GM21576 (cell line): ENCODE measurements around the gene CDH23.
"Not testable (repeated sequence)": the region's sequence is repeated elsewhere in the genome, so short reads cannot be mapped to it uniquely, and the experiment has no call there.

Source experiments
- ATAC-seq: cut with Tn5 transposase; IDR thresholded peaks from one replicate; pipeline ENCODE4 v1.9.1; 2021; ENCODE audit warnings: mild to moderate bottlenecking, moderate library complexity; ENCODE audit not compliant: unreplicated experiment

CDH23 gene

GRCh38 chr10:71597821-71598498, 201.2 kb downstream of the CDH23 start:
- no peak for ATAC-seq

DNA sequence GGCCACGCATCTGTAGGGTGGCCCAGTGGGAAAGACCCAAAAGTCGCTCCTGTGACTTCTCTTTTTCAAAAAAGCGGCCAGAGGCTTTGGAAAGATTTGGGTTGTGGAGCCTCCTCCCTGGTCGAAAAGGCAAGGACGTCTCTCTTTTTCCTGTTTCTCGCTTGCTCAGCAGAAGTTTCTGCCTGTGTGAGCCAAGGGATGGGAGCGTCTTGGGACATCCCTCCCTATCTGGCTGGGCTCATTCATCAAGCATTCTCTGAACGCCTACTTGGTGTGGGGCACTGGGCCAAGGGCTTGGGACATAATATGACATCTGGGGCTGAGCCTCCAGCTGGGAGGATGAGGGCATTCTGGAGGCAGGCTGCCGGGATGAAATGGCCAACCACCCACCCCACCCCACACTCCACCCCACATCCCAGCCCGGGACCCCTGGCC, 201.9 kb downstream of the CDH23 start:
- ATAC-seq = no peak

- no peak for ATAC-seq
Measured at GRCh38 chr10:71599518-71599917, 202.8 kb downstream of the CDH23 start.

- ATAC-seq = not testable (repeated sequence)
Measured at GRCh38 chr10:71600242-71600641, 203.5 kb downstream of the CDH23 start.

GRCh38 chr10:71600849-71601248, 204.1 kb downstream of the CDH23 start:
- no peak for ATAC-seq

GRCh38 chr10:71601273-71601672, 204.6 kb downstream of the CDH23 start:
- ATAC-seq = no peak

DNA sequence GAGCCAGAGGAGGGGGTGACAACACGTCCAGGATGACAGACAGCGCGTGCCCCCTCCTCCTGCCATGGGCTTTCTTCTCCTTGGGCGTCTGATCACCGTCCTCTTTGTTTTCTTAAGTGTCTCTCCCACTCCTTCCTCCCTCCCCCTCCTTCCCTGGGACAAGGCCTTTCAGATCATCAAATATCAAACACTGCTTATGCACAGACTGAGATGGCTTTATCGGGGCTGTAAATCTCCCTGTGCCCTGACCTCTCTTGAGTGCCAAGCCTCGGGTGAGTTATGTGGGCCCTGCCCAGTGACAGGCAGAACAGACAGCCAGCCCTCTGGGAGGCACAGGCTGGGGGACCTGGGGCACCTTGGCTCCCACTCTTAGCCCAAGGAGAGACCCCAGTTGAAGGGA, 206.4 kb downstream of the CDH23 start:
- no peak for ATAC-seq

DNA sequence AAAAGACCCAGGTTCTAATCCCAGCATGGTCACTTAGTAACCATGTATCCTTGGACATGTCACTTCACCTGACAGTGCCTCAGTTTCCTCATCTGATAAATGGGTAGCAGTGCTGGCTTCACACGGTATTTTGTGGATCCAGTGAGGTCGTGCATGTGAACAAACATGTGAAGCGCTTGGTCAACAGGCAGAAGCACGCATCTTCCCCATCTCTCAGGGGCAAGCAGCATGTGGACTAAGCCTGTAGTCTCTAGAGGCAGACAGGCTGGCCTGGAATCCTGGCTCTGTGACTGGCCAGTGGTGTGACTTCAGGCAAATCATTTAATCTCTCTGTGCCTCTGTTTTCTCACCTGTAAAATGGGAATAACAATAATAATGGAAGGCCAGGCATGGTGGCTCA, 207.0 kb downstream of the CDH23 start:
- no peak for ATAC-seq

- ATAC-seq = no peak
Measured at GRCh38 chr10:71604324-71605018, 207.8 kb downstream of the CDH23 start.

GRCh38 chr10:71605263-71605962, 208.7 kb downstream of the CDH23 start:
- no peak for ATAC-seq

- no peak for ATAC-seq
Measured at GRCh38 chr10:71606257-71607081, 209.7 kb downstream of the CDH23 start.

- no peak for ATAC-seq
Measured at GRCh38 chr10:71607082-71607443, 210.3 kb downstream of the CDH23 start.

DNA sequence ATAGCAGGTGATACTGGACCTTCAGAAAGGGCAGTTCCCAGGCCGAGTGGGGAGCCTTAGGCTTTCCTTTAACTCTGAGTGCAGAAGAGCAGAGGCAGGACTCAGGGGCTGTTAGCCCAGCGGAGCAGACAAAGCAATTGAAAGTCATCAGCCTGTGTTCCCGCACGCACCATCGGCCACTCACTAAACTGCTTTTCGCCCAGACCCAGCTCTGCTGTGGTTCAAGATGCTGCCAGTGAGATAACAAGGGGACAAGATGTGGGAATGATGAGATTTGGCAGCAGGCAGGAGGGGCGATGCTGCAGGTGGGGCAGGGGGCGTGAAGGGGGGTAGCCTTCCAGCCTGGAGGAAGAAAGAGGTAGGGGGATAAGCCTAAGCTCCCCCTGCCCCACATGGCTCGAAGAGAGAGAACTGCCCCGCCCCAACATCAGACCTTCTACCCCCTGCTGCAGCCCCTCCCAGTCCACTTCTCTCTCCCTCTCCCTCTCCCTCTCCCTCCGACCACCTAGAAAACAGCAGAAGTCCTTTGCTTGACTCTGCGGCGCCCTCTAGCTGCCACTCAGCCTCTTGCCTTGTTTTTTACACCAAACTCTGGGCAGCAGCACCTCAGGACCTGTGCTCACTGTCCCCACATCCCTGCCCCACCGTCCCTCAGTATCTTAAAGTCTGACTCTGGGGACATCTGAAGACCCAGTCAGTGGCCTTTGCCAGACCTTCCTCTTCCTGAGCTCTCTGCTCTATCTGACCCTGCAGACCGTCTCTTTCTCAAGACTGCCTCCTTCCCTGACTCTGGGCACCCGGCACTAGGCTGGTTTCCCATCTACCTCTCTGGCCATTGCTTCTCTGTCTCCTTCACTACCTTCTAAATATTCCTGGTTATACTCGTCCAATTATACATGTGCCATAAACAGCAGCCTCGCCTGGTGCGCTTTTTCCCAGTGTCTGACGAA, 212.4 kb downstream of the CDH23 start:
- ATAC-seq = no peak

DNA sequence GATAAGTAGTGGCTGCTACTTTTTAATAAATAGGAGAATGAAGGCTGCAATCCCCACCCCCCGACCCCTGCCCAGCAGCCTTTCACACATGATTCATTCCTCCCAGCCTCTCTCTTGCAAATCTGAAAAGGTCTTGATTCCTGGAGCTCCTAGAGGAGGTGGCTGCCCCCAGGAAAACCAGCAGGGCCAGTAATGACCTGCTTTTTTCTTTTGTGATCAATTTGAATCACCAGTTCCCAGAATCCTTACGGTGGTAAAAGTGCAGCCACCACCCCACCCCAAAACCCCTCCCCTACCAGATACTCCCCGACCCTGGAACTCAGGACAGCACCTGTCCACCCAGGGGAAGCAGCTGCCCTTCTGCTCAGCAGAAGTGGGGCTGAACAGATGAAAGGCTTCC, 213.9 kb downstream of the CDH23 start:
- no peak for ATAC-seq

DNA sequence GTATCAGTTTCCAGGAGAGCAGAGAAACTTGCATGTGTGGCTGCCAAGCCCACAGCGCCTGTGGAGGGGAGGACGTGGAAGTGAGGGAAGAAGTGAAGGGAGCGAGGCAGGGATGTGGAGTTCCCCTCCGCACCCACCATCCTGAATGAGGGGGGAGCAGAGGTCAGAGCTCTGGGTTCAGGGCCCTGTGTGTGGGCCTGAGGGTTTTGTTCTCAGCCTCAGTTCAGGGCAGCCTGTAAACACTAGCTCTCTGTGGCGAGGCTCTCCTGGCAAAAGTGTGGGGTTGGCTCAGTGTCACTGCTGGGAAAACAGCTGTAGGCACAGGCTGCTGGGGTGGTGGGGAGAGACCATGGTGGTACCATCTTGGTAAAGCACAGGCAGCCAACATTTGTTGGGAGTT, 214.4 kb downstream of the CDH23 start:
- ATAC-seq = no peak

GRCh38 chr10:71611709-71612422, 215.1 kb downstream of the CDH23 start:
- ATAC-seq = no peak

DNA sequence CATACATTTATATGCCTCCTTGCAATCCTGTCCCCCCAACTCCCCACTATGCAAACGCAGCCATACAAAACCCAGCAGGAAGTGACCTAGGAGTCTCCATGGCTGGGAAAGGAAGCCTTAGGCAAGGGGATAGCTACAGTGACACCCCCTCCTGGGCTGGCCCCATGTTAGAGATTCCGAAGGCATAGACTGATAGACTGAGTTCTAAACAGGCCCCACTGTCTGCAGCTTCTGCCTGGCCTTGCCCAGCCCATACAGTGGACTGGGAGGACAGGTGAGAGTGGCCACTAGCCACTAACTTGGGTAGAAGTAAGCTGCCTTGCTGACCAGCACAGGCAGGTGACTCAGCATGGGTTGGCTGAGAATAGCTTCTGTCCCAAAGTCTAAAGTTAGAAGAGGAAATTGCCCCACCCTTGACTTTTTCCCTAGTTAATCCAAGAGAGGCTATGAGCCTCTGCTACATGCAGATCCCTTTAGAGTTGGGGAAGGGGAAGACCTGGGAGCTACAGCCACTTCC, 216.6 kb downstream of the CDH23 start:
- ATAC-seq = no peak

GRCh38 chr10:71613877-71614276, 217.2 kb downstream of the CDH23 start:
- ATAC-seq = no peak

GRCh38 chr10:71614946-71615345, 218.2 kb downstream of the CDH23 start:
- ATAC-seq = no peak
